ENCODE data around the gene TGM6. TPM values are rescaled to one million over a fixed set of nuclear protein-coding genes. Genes with fewer than 3 reads are reported as not detected.

The TGM6 gene
- total and polyA plus RNA-seq, 9 donors: not detected

- intact Hi-C loops (cut with DNase I): loop anchor here in 1 of 4 donors (10.0 kb wide), 1 partner anchor 686 kb away; no protein-coding TSS in a partner anchor
Measured at GRCh38 chr20:2460752-2461424, 80.2 kb downstream of the TGM6 start.

GRCh38 chr20:2462484-2462883, 81.8 kb downstream of the TGM6 start:
- intact Hi-C loops (cut with DNase I): loop anchor here in 1 of 4 donors (10.0 kb wide), 1 partner anchor 688 kb away; no protein-coding TSS in a partner anchor
- no peak overlapping the region for H3K4me3 ChIP-seq
- WGBS, 3 donors: 81 to 93% (median 85%) methylated on average over 3 of the region's 3 CpGs
- H3K27ac ChIP-seq: no peak overlapping the region
- TF ChIP-seq, protein P1, sequence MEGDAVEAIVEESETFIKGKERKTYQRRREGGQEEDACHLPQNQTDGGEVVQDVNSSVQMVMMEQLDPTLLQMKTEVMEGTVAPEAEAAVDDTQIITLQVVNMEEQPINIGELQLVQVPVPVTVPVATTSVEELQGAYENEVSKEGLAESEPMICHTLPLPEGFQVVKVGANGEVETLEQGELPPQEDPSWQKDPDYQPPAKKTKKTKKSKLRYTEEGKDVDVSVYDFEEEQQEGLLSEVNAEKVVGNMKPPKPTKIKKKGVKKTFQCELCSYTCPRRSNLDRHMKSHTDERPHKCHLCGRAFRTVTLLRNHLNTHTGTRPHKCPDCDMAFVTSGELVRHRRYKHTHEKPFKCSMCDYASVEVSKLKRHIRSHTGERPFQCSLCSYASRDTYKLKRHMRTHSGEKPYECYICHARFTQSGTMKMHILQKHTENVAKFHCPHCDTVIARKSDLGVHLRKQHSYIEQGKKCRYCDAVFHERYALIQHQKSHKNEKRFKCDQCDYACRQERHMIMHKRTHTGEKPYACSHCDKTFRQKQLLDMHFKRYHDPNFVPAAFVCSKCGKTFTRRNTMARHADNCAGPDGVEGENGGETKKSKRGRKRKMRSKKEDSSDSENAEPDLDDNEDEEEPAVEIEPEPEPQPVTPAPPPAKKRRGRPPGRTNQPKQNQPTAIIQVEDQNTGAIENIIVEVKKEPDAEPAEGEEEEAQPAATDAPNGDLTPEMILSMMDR (IDR thresholded peaks at IDR 0.05): no peak
- H3K4me1 ChIP-seq (ENCODE audit: insufficient read depth): no peaks in the 10 kb centered on the region
- H3K36me3 ChIP-seq: no peaks in the 10 kb centered on the region
- DNase-seq: no peak
- no peaks in the 10 kb centered on the region for H3K9me3 ChIP-seq
- no peaks in the 10 kb centered on the region for H3K27me3 ChIP-seq

More at GRCh38 chr20:2460752-2461424, 80.2 kb downstream of the TGM6 start:
- Histone ChIP-seq H3K4me1 (ENCODE audit: insufficient read depth) (no peaks in the 10 kb centered on the region), H3K27ac (no peak overlapping the region), H3K27me3 (no peaks in the 10 kb centered on the region), H3K4me3 (no peak overlapping the region), H3K9me3 (no peaks in the 10 kb centered on the region), H3K36me3 (no peaks in the 10 kb centered on the region)
- 88 to 92% (median 88%) methylated on average over 4 of the region's 4 CpGs for WGBS, 3 donors
- no peak for TF ChIP-seq POLR2A (IDR thresholded peaks at IDR 0.05)
- TF ChIP-seq, protein P1 (IDR thresholded peaks at IDR 0.05): no peak
- no peak for TF ChIP-seq EP300 (IDR thresholded peaks at IDR 0.05)
- no peak for DNase-seq

GRCh38 chr20:2463616-2464365, 83.1 kb downstream of the TGM6 start:
- WGBS, 3 donors: 91 to 95% (median 92%) methylated on average over 9 of the region's 9 CpGs
- Histone ChIP-seq H3K4me1 (ENCODE audit: insufficient read depth) (peaks cover 5% of the 10 kb centered on the region), H3K27ac (no peak overlapping the region), H3K36me3 (no peaks in the 10 kb centered on the region), H3K4me3 (no peak overlapping the region), H3K27me3 (no peaks in the 10 kb centered on the region), H3K9me3 (no peaks in the 10 kb centered on the region)
- TF ChIP-seq, protein P1 (IDR thresholded peaks at IDR 0.05): no peak
- TF ChIP-seq EP300 (IDR thresholded peaks at IDR 0.05) (no peak), POLR2A (IDR thresholded peaks at IDR 0.05) (no peak)
- intact Hi-C loops (cut with DNase I): loop anchor here in 1 of 4 donors (10.0 kb wide), 1 partner anchor 689 kb away; no protein-coding TSS in a partner anchor
- no peak for DNase-seq

GRCh38 chr20:2465100-2465499, 84.4 kb downstream of the TGM6 start:
- Histone ChIP-seq H3K27me3 (no peaks in the 10 kb centered on the region), H3K4me1 (ENCODE audit: insufficient read depth) (peaks cover 7% of the 10 kb centered on the region), H3K9me3 (no peaks in the 10 kb centered on the region), H3K4me3 (no peak overlapping the region), H3K27ac (no peak overlapping the region), H3K36me3 (no peaks in the 10 kb centered on the region)
- WGBS, 3 donors: 94 to 97% (median 96%) methylated on average over 6 of the region's 6 CpGs
- TF ChIP-seq, protein P1 (IDR thresholded peaks at IDR 0.05): no peak
- TF ChIP-seq EP300 (IDR thresholded peaks at IDR 0.05) (no peak), POLR2A (IDR thresholded peaks at IDR 0.05) (no peak)
- intact Hi-C loops (cut with DNase I): loop anchor here in 1 of 4 donors (10.0 kb wide), 1 partner anchor 690 kb away; no protein-coding TSS in a partner anchor
- no peak for DNase-seq
